Measurements from ENCODE around the gene SPACA5.
"Not testable (repeated sequence)": the region's sequence is repeated elsewhere in the genome, so short reads cannot be mapped to it uniquely, and the experiment has no call there.

SPACA5 gene

GRCh38 chrX:48019892-48020291, 13.1 kb downstream of the SPACA5 start:
- DNase-seq; in situ Hi-C loops (cut with HindIII; ENCODE audit: low pct_ligation_motif_present, low pct_unique_long_range_greater_than_20kb, low sequenced_read_pairs): not testable (repeated sequence)

GRCh38 chrX:48020472-48020871, 13.7 kb downstream of the SPACA5 start:
- DNase-seq; in situ Hi-C loops (cut with HindIII; ENCODE audit: low pct_ligation_motif_present, low pct_unique_long_range_greater_than_20kb, low sequenced_read_pairs): not testable (repeated sequence)

GRCh38 chrX:48021026-48021900, 14.5 kb downstream of the SPACA5 start:
- in situ Hi-C loops (cut with HindIII; ENCODE audit: low pct_ligation_motif_present, low pct_unique_long_range_greater_than_20kb, low sequenced_read_pairs) = no loop called here
- DNase-seq = peak; percentile 63

GRCh38 chrX:48022100-48022499, 15.3 kb downstream of the SPACA5 start:
- in situ Hi-C loops (cut with HindIII; ENCODE audit: low pct_ligation_motif_present, low pct_unique_long_range_greater_than_20kb, low sequenced_read_pairs) = no loop called here
- DNase-seq = no peak

- DNase-seq = no peak
- in situ Hi-C loops (cut with HindIII; ENCODE audit: low pct_ligation_motif_present, low pct_unique_long_range_greater_than_20kb, low sequenced_read_pairs) = no loop called here
Measured at GRCh38 chrX:48022738-48023137, 15.9 kb downstream of the SPACA5 start.

- in situ Hi-C loops (cut with HindIII; ENCODE audit: low pct_ligation_motif_present, low pct_unique_long_range_greater_than_20kb, low sequenced_read_pairs) = no loop called here
- DNase-seq = peak; percentile 43
Measured at GRCh38 chrX:48025561-48025960, 18.8 kb downstream of the SPACA5 start.

GRCh38 chrX:48027545-48027944, 20.8 kb downstream of the SPACA5 start:
- in situ Hi-C loops (cut with HindIII; ENCODE audit: low pct_ligation_motif_present, low pct_unique_long_range_greater_than_20kb, low sequenced_read_pairs); DNase-seq: not testable (repeated sequence)

- in situ Hi-C loops (cut with HindIII; ENCODE audit: low pct_ligation_motif_present, low pct_unique_long_range_greater_than_20kb, low sequenced_read_pairs) = no loop called here
- no peak for DNase-seq
Measured at GRCh38 chrX:48028091-48028490, 21.3 kb downstream of the SPACA5 start.

- no peak for DNase-seq
- in situ Hi-C loops (cut with HindIII; ENCODE audit: low pct_ligation_motif_present, low pct_unique_long_range_greater_than_20kb, low sequenced_read_pairs) = no loop called here
Measured at GRCh38 chrX:48030237-48030636, 23.4 kb downstream of the SPACA5 start.

GRCh38 chrX:48030641-48031173, 23.9 kb downstream of the SPACA5 start:
- in situ Hi-C loops (cut with HindIII; ENCODE audit: low pct_ligation_motif_present, low pct_unique_long_range_greater_than_20kb, low sequenced_read_pairs); DNase-seq: not testable (repeated sequence)

- in situ Hi-C loops (cut with HindIII; ENCODE audit: low pct_ligation_motif_present, low pct_unique_long_range_greater_than_20kb, low sequenced_read_pairs) = no loop called here
- DNase-seq = no peak
Measured at GRCh38 chrX:48035891-48036290, 29.1 kb downstream of the SPACA5 start.

- in situ Hi-C loops (cut with HindIII; ENCODE audit: low pct_ligation_motif_present, low pct_unique_long_range_greater_than_20kb, low sequenced_read_pairs) = no loop called here
- no peak for DNase-seq
Measured at GRCh38 chrX:48043056-48043455, 36.3 kb downstream of the SPACA5 start.

- DNase-seq = no peak
- in situ Hi-C loops (cut with HindIII; ENCODE audit: low pct_ligation_motif_present, low pct_unique_long_range_greater_than_20kb, low sequenced_read_pairs) = no loop called here
Measured at GRCh38 chrX:48045410-48046311, 38.9 kb downstream of the SPACA5 start.

- DNase-seq = no peak
- in situ Hi-C loops (cut with HindIII; ENCODE audit: low pct_ligation_motif_present, low pct_unique_long_range_greater_than_20kb, low sequenced_read_pairs) = no loop called here
Measured at GRCh38 chrX:48046846-48047245, 40.1 kb downstream of the SPACA5 start.

GRCh38 chrX:48058621-48059295, 52.0 kb downstream of the SPACA5 start:
- in situ Hi-C loops (cut with HindIII; ENCODE audit: low pct_ligation_motif_present, low pct_unique_long_range_greater_than_20kb, low sequenced_read_pairs) = no loop called here
- DNase-seq = no peak

GRCh38 chrX:48059296-48059639, 52.5 kb downstream of the SPACA5 start:
- no peak for DNase-seq
- in situ Hi-C loops (cut with HindIII; ENCODE audit: low pct_ligation_motif_present, low pct_unique_long_range_greater_than_20kb, low sequenced_read_pairs) = no loop called here

All from ACHN (cell line).